Glomerular endothelial cell (primary cell): ENCODE data around the gene SNCG. TPM values are rescaled to one million over a fixed set of nuclear protein-coding genes. Genes with fewer than 3 reads are reported as not detected.

Experiments
- total RNA-seq: library from RNA; depleted of rRNA; stranded (reverse); fragments of >200 nt; gene quantifications from 2 replicates; pipeline ENCODE4 v1.2.3, GENCODE V29; 2015

The SNCG gene
- total RNA-seq, 1 donor from 2014 or later = 42.3 TPM

Other genes with a start within 250 kb of the SNCG start
- 2.8 and 5.6 TPM in 2 replicates for gene BMPR1A, start 202.0 kb upstream of the SNCG start, total RNA-seq
- 153 and 243 TPM in 2 replicates for gene MMRN2, start 984 bp upstream of the SNCG start, total RNA-seq
- 17.5 and 40.6 TPM in 2 replicates for gene ADIRF, start 9.9 kb downstream of the SNCG start, total RNA-seq
- gene FAM25A, start 61.7 kb downstream of the SNCG start, total RNA-seq = not detected in 2 replicates
- 114 and 151 TPM in 2 replicates for gene GLUD1, start 136.2 kb downstream of the SNCG start, total RNA-seq
- gene SHLD2, start 136.6 kb downstream of the SNCG start, total RNA-seq = 13.8 and 13.9 TPM in 2 replicates